PC-9 (cell line): ENCODE measurements around the gene ITPRIPL2. TPM values are rescaled to one million over a fixed set of nuclear protein-coding genes. Genes with fewer than 3 reads are reported as not detected.

ENCODE experiments used
- BruUV-seq: library from RNA; stranded (reverse); fragments of 400-500 nt; replicated peaks from 2 replicates; lab custom pipeline; 2021; lab: Mats Ljungman, UMichigan
- CTCF ChIA-PET: fragments of 300-600 bp; sonication (Branson Sonifier 250); formaldehyde crosslinking; loops from one replicate; lab custom pipeline; 2022; ENCODE audit warnings: antibody characterized with exemption; lab: Charles Lee
- POLR2A ChIA-PET: fragments of 300-600 bp; sonication (Branson Sonifier 250); formaldehyde crosslinking; loops from one replicate; lab custom pipeline; 2022; ENCODE audit warnings: antibody characterized with exemption; ENCODE audit not compliant: unreplicated experiment; lab: Charles Lee
- DNase-seq, 2 experiments: peaks; one replicate each; pipeline versions ENCODE4 v3.0.0 to v3.0.0-alpha.2; 2015 to 2022; ENCODE audit warnings: mixed read lengths in 1 of 2
- H2AFZ ChIP-seq: fragments of 200-600 bp; sonication (generic); 2 replicates; pipeline ENCODE4 v1.8.1; 2017; ENCODE audit warnings: antibody characterized with exemption
- H3F3A ChIP-seq: fragments of 200-600 bp; sonication (generic); 2 replicates; pipeline ENCODE4 v1.8.1; 2017; ENCODE audit warnings: antibody characterized with exemption, mild to moderate bottlenecking, low read depth; ENCODE audit not compliant: insufficient read depth
- H3K27ac ChIP-seq: fragments of 200-600 bp; sonication (generic); 2 replicates; pipeline ENCODE4 v1.6.1; 2016; ENCODE audit warnings: mixed run types
- H3K27me3 ChIP-seq: fragments of 200-600 bp; sonication (generic); 2 replicates; pipeline ENCODE4 v1.6.1; 2016; ENCODE audit warnings: low read depth, mixed run types; ENCODE audit not compliant: insufficient read depth
- H3K36me3 ChIP-seq: fragments of 200-600 bp; sonication (generic); 2 replicates; pipeline ENCODE4 v1.6.1; 2016; ENCODE audit warnings: low read depth, mixed run types
- H3K4me1 ChIP-seq: fragments of 200-600 bp; sonication (generic); replicated peaks from 2 replicates; pipeline ENCODE4 v1.6.1; 2016; ENCODE audit warnings: mixed run types; ENCODE audit not compliant: insufficient read depth
- H3K4me2 ChIP-seq: fragments of 200-600 bp; sonication (generic); 2 replicates; pipeline ENCODE4 v1.6.1; 2017; ENCODE audit warnings: mixed run types
- H3K4me3 ChIP-seq: fragments of 200-600 bp; sonication (generic); 2 replicates; pipeline ENCODE4 v1.6.1; 2016; ENCODE audit warnings: mixed run types
- H3K79me2 ChIP-seq: fragments of 200-600 bp; sonication (generic); 2 replicates; pipeline ENCODE4 v1.6.1; 2017; ENCODE audit warnings: low read depth, mixed run types
- H3K9me2 ChIP-seq: fragments of 200-600 bp; sonication (generic); 2 replicates; pipeline ENCODE4 v1.8.1; 2017; ENCODE audit warnings: mild to moderate bottlenecking; ENCODE audit not compliant: insufficient read depth
- H3K9me3 ChIP-seq: fragments of 200-600 bp; sonication (generic); 2 replicates; pipeline ENCODE4 v1.8.1; 2016; ENCODE audit warnings: low read depth; ENCODE audit not compliant: insufficient read depth
- H4K20me1 ChIP-seq: fragments of 200-600 bp; sonication (generic); 2 replicates; pipeline ENCODE4 v1.8.1; 2017; ENCODE audit not compliant: insufficient read depth
- EZH2 ChIP-seq: fragments of 200-600 bp; sonication (generic); IDR thresholded peaks from 2 replicates; pipeline ENCODE4 v1.8.0; 2017; ENCODE audit warnings: antibody characterized with exemption, low read depth
- intact Hi-C: fragments of 100-400 bp; cut with micrococcal nuclease; formaldehyde crosslinking; loops from one replicate; pipeline ENCODE4 v1.10.0; 2022; ENCODE audit not compliant: unreplicated experiment
- total RNA-seq: library from RNA; stranded (reverse); gene quantifications from 2 replicates; pipeline ENCODE4 v1.2.3, GENCODE V29; 2021
- TF ChIP-seq, protein P1 (sequence below): fragments of 200-600 bp; sonication (generic); conservative IDR thresholded peaks from 2 replicates; pipeline ENCODE4 v1.6.1; 2017; ENCODE audit warnings: mixed run types, antibody characterized with exemption, mild to moderate bottlenecking, moderate library complexity

The ITPRIPL2 gene
- total RNA-seq, 1 experiment from 2014 or later, result 117 TPM

DNA sequence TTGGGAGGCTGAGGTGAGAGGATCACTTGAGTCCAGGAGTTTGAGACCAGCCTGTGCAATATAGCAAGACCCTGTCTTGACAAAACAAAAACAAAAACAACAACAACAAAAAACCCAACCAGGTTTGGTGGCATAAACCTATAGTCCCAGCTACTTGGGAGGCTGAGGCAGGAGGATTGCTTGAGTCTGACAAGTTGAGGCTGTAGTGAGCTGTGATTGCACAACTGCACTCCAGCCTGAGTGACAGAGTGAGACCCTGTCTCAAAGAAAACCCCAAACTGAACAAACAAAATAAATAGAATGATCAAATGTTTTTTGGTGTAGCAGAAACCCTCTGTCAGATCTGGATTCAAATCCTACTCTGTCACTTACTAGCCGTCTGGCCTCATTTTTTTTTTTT, 38.3 kb downstream of the ITPRIPL2 start:
- BruUV-seq, result no TSS peak
- H3K36me3 ChIP-seq, result no peaks in the 10 kb centered on the region
- H3K79me2 ChIP-seq, result no peaks in the 10 kb centered on the region
- H3K4me3 ChIP-seq, result no peak overlapping the region
- H2AFZ ChIP-seq, result no peak overlapping the region
- no peak for DNase-seq
- H3K27ac ChIP-seq, result no peak overlapping the region
- no peaks in the 10 kb centered on the region; the same call in 1 of the 2 replicates for H3K9me3 ChIP-seq
- intact Hi-C loops, result no loop called here
- no peak overlapping the region for H3K4me2 ChIP-seq
- ChIA-PET CTCF (no interaction called here), POLR2A (no interaction called here)
- H3K4me1 ChIP-seq, result no peaks in the 10 kb centered on the region
- no peak for TF ChIP-seq EZH2
- TF ChIP-seq, protein P1, sequence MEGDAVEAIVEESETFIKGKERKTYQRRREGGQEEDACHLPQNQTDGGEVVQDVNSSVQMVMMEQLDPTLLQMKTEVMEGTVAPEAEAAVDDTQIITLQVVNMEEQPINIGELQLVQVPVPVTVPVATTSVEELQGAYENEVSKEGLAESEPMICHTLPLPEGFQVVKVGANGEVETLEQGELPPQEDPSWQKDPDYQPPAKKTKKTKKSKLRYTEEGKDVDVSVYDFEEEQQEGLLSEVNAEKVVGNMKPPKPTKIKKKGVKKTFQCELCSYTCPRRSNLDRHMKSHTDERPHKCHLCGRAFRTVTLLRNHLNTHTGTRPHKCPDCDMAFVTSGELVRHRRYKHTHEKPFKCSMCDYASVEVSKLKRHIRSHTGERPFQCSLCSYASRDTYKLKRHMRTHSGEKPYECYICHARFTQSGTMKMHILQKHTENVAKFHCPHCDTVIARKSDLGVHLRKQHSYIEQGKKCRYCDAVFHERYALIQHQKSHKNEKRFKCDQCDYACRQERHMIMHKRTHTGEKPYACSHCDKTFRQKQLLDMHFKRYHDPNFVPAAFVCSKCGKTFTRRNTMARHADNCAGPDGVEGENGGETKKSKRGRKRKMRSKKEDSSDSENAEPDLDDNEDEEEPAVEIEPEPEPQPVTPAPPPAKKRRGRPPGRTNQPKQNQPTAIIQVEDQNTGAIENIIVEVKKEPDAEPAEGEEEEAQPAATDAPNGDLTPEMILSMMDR, result no peak
- H4K20me1 ChIP-seq, result no peaks in the 10 kb centered on the region
- H3F3A ChIP-seq, result no peaks in the 10 kb centered on the region
- no peaks in the 10 kb centered on the region for H3K9me2 ChIP-seq
- H3K27me3 ChIP-seq, result no peaks in the 10 kb centered on the region; the same call in 1 of the 2 replicates

DNA sequence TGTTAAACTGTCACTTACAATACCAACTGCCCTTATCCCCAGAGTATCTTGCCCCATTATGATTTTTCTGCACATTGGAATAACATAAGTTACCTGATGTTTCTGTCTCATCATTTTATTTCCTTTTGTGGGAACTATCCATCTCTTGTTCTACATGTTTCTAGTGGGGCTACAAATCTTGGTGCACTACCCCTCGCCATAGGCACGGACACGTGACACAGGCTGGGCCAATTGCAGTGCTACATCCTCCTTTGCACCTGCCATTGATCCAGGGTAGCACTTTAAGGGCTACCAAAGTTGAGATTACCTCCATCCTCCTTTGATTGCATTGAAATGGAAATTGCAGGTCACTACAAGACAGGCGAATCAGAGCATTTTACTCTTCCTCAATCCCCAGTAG, 40.1 kb downstream of the ITPRIPL2 start:
- intact Hi-C loops, result no loop called here
- DNase-seq, result no peak
- Histone ChIP-seq H2AFZ (peak overlapping the region; percentile 79), H3K4me3 (peak overlapping the region; percentile 34; the same call in 1 of the 2 replicates), H3K4me1 (no peaks in the 10 kb centered on the region), H3K27ac (no peak overlapping the region), H3F3A (no peaks in the 10 kb centered on the region), H3K9me3 (no peaks in the 10 kb centered on the region; the same call in 1 of the 2 replicates), H3K27me3 (no peaks in the 10 kb centered on the region; the same call in 1 of the 2 replicates), H3K9me2 (no peaks in the 10 kb centered on the region), H3K79me2 (no peaks in the 10 kb centered on the region), H3K4me2 (peak overlapping the region; percentile 68), H3K36me3 (no peaks in the 10 kb centered on the region), H4K20me1 (no peaks in the 10 kb centered on the region)
- ChIA-PET CTCF (no interaction called here), POLR2A (no interaction called here)
- TF ChIP-seq, protein P1, result no peak
- TF ChIP-seq EZH2, result no peak
- no TSS peak for BruUV-seq

DNA sequence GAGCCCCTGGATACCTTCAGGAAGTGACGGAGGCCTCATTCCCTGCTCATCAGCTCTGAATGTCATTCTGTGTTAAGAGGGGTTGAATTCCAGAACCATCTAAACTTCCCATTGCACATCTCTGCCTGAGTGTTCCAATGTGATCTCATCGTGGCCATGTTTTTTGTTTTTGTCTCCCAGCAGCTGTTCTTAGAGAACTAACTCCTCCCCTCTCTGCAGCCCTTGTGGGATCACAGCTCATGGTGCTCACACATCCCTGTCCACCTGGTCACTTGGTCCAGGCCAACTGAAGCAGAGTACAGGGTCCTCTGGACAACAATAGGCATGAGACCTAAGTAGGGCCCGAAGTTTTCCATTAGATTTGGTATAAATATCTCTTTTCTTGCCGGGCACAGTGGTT, 48.3 kb downstream of the ITPRIPL2 start:
- Histone ChIP-seq H3K36me3 (no peaks in the 10 kb centered on the region), H2AFZ (no peak overlapping the region), H3K9me3 (no peaks in the 10 kb centered on the region), H3K4me2 (no peak overlapping the region), H3K27ac (no peak overlapping the region), H3K27me3 (no peaks in the 10 kb centered on the region), H4K20me1 (no peaks in the 10 kb centered on the region), H3K4me1 (peaks cover 21% of the 10 kb centered on the region), H3K4me3 (no peak overlapping the region), H3F3A (peaks cover 8% of the 10 kb centered on the region), H3K79me2 (no peaks in the 10 kb centered on the region), H3K9me2 (no peaks in the 10 kb centered on the region)
- no TSS peak for BruUV-seq
- no peak for DNase-seq
- TF ChIP-seq, protein P1, result no peak
- TF ChIP-seq EZH2, result no peak
- POLR2A ChIA-PET, result no interaction called here
- intact Hi-C loops, result no loop called here
- CTCF ChIA-PET, result interaction anchor here (0.7 kb wide), 2 partner anchors 23 to 48 kb away, joined by 3 to 6 read pairs; partner anchors contain the start of gene ITPRIPL2
